HT1080 (cell line): Measurements from ENCODE around the gene WDR6. TPM values are rescaled to one million over a fixed set of nuclear protein-coding genes. Genes with fewer than 3 reads are reported as not detected.

Experiments
- DNase-seq: peaks from one replicate; pipeline ENCODE4 v3.0.0-alpha.2; 2015; ENCODE audit warnings: low read depth
- small RNA-seq: library from RNA; depleted of rRNA; stranded (forward); fragments of <200 nt; gene quantifications from one replicate; pipeline ENCODE3, GENCODE V24; 2014
- total RNA-seq: library from RNA; depleted of rRNA; stranded (reverse); fragments of >200 nt; shearing (Covaris generic); gene quantifications from 2 replicates; pipeline ENCODE4 v1.2.3, GENCODE V29; 2014; rRNA removed

The WDR6 gene
- total RNA-seq, 1 experiment from 2014 or later = 97.2 TPM

DNA sequence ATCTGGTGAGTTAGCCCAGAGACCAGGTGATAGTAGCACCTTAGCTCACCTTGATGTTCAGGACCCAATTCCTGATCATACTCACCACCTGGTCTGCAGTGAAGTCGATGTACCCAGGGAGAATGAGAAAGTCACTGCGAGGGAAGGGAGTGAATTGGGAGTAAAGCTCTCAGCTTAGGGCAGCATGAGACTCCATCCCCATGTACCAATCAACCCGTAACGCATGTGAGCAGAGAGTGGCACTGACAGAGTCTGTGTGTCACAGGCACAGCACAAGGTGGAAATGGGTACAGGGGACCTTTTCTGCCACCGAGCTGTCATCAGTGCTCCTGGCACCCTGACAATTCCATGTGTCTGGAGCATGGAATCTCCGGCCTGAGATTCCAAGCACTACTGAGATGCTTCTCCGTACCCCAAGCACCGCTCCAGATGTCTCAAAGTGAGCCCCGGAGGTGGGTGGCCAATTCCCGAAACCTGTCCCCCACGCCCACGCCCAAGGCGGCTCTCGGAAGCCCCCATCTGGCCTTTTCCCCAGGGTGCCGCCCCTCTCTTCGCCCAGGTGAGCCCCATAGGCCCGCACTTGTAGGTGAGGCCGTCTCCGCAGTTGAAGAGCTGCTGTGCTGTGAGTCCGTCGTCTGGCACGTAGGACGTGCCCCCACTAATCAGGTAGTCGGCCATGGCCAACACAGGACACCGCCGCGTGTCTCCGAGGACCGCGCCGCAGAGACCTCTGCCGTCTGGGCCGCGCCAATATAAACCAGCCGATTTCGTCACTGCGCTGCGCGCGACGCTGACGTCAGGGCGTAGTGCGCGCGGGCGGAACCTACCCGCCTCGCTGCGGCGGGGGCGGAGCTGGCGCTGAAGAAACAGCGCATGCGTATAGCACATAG lies 21.7 kb downstream of the WDR6 start, which contains the start of gene IMPDH2:
IMPDH2 (minus strand) TSS at position 726 of the 890 bp plus-strand sequence; CDS start at position 678, 48 bp downstream.
- DNase-seq = peak; percentile 89

DNA sequence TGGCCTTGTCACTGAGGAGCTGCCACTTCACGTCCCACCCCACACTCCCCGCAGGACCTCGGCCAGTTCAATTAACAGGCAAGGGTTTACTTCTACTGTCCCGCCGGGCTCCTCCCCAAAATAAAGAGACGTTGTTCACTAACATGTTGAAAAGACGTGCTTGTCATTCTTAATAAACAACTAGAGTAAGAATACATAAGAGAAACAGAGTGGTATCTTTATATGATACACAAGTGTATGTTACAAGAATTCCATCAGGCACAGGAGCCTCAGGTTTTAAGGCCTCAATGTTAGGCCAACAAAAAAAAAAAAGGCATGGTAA lies 22.3 kb downstream of the WDR6 start:
- DNase-seq = no peak

DNA sequence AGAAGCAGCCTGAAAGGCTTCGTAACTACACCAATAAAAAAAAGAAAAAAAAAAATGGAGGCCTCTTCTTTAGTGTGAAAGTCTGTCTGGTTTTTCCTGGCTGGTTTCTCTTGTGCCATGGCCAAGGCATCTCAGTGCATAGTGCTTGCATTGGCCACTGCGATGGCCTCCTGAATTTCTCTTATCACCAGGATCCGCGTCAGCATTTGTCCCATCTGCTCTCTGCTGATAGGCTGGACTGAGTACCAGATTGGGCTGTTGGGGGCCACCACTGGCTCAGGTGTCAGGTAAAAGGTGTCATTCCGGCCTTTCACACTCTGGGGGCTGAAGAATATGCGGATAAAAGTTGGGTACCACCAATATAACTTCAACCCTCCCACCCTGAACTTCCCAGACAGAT lies 23.1 kb downstream of the WDR6 start:
- no peak for DNase-seq

DNA sequence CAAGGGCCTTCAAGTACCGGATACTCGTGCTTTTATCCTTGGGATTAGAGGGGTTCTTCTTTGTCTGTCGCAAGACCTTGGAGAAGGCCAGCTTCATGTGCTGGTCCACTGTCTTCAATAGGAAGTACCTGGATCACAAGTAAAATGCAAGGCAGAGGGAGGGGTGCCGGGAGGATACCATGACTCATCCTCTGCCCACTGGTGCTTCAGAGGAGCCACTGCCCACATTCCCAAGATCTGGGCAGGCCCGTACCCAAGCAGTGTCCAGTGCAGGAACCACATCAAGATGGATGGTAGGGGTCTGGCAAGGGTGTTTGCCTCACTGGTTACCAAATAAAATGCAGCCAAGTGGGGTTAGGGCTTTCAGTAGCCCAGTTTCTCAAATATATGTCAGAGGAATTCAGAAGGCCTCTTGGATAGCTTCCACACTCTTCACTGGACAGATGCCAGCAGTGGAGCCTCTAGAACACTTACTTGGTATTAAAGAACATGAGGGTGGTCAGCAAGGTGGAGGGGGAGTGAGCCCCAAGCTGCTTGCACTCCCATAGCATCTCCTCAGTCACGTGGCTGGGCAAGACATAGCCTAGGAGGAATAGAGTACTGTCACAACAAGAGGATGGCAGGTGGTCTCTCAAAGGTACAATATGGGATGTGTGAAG lies 25.6 kb downstream of the WDR6 start:
- DNase-seq = no peak

DNA sequence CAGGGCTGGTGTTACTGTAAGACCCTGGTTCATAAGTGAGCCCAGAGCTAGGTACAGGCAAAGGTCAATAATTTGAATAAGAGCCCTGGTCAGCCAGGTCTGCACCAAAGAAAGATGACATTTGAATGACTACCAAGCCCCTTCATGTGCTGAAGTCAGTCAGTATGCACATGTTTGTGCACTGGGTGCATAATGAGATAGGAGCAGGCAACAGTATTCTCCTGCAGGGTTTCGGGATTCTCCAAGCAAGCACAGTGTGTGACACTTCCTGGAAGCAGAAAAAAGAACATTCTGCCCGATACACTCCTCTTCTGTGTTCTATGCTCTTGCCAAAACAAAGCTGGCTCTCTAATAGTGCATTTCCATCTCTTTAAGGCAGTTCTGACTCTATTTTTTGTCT lies 27.5 kb downstream of the WDR6 start:
- DNase-seq = no peak

DNA sequence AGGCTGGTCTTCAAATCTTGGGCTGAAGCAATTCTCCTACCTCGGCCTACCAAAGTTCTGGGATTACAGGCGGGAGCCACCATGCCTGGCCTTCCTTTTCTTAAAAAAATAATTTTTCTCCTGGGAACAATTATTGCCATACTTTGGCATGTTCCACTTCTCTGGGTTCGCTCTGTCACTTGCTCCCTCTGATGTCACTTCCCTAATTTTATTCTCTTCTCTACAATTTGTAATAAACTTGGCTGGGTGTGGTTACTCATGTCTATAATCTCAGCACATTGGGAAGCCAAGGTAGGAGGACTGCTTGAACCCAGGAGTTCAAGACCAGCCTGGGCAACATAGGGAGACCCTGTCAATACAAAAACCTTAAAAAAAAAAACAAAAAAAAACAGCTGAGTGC lies 28.1 kb downstream of the WDR6 start:
- no peak for DNase-seq

DNA sequence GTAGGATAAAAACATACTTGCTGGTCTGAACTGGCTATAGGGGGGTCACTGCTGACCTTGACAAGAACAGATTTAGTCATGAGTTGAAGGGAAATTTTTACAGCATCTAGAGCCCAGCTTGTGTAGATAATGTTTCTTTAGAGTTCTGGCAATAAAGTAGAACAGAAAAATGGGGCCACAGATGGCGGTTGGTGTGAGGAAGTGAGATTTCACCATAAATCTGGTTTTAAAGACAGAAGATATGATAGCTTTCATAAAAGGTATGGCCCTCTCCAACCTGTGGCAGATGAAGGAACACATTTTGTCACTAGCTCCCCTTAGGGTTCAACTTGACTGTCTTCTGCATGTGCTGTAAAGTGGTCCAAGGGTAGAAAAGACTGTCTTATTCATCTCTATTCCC lies 46.4 kb downstream of the WDR6 start:
- no peak for DNase-seq

DNA sequence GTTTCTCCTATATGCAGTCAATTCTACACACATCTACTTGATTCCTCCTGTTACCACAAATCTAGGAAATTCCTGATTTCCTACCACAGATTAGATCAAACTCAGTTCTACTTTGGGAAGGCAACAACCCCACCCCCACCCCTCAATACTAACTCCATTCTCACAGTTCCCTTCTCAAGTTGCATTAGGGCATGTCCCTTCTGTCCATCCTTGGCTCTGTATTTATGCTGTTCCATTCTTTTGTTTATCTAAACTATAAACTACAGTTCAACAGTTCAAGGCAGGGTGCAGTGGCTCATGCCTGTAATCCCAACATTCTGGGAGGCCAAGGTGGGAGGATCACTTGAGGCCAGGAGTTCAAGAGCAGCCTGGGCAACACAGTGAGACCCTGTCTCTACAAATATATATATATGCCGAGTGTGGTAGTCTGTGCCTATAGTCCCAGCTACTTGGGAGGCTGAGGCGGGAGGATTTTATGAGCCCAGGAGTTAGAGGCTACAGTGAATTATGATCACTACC lies 47.2 kb downstream of the WDR6 start:
- no peak for DNase-seq

DNA sequence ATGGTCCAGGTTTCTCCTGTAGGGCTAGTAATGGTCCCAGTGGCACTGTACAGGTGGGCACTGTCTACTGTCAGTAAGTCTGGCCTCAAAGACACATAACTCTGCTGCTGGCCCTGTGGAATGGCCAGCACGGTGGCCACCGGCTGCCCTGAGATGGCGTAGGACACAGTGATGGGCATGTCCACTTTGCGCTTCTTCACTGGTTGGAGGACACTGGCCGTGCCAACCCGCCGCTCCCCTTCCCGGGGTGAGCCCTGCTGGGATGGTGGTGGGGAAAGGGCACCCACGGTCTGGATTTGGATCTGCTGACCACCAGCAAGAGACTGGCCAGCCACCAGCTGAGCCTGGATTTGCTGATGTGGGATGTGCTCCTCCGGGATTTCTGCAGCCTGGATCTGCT lies 50.1 kb downstream of the WDR6 start:
- no peak for DNase-seq

- no peak for DNase-seq
Observed at GRCh38 chr3:49058011-49058410, 50.8 kb downstream of the WDR6 start.

Small RNA genes lying within 50 kb of the gene (small RNA-seq; reads per million reads assigned to genes)
- gene MIR191 (980 reads per million, percentile 99 among the genes with 10 or more reads in this experiment), gene MIR425 (8.5 reads per million, percentile 91 among the genes with 10 or more reads in this experiment)

Other genes with a start within 250 kb of the WDR6 start
- 34.2 and 42.6 TPM in 2 replicates for gene PRKAR2A, start 159.5 kb upstream of the WDR6 start, total RNA-seq
- gene SLC25A20, start 108.5 kb upstream of the WDR6 start, total RNA-seq = 14.4 and 19.8 TPM in 2 replicates
- 109 and 119 TPM in 2 replicates for gene ARIH2, start 88.5 kb upstream of the WDR6 start, total RNA-seq
- 8.4 and 13.4 TPM in 2 replicates for gene P4HTM, start 17.1 kb upstream of the WDR6 start, total RNA-seq
- 51.6 and 64.6 TPM in 2 replicates for gene DALRD3, start 11.2 kb downstream of the WDR6 start, total RNA-seq
- 153 and 205 TPM in 2 replicates for gene NDUFAF3, start 14.7 kb downstream of the WDR6 start, total RNA-seq
- 562 and 591 TPM in 2 replicates for gene IMPDH2, start 22.0 kb downstream of the WDR6 start, total RNA-seq
- 69.9 and 100 TPM in 2 replicates for gene QRICH1, start 86.7 kb downstream of the WDR6 start, total RNA-seq
- gene QARS1, start 97.4 kb downstream of the WDR6 start, total RNA-seq = 233 and 324 TPM in 2 replicates
- 76.4 and 77.3 TPM in 2 replicates for gene USP19, start 113.4 kb downstream of the WDR6 start, total RNA-seq
- gene LAMB2, start 125.7 kb downstream of the WDR6 start, total RNA-seq = 96.4 and 98.1 TPM in 2 replicates
- 32.0 and 36.2 TPM in 2 replicates for gene CCDC71, start 158.9 kb downstream of the WDR6 start, total RNA-seq
- 3.2 and 5.1 TPM in 2 replicates for gene KLHDC8B, start 164.2 kb downstream of the WDR6 start, total RNA-seq